Fibroblast of mammary gland (primary cell): ENCODE data around the gene CAPZA2.

Experiments used
- DNase-seq: peaks from one replicate; pipeline ENCODE4 v3.0.0-alpha.2; 2010; ENCODE audit warnings: low read depth
- H3K4me3 ChIP-seq: 2 replicates; pipeline ENCODE4 v1.5.1; 2011; ENCODE audit warnings: low read depth, mild to moderate bottlenecking, low read length, moderate library complexity; ENCODE audit not compliant: control insufficient read depth
- TF ChIP-seq, protein P1 (sequence below): conservative IDR thresholded peaks from 2 replicates; pipeline ENCODE4 v1.5.1; 2011; ENCODE audit warnings: low read depth, low read length, inconsistent platforms; ENCODE audit not compliant: control insufficient read depth, insufficient read depth

CAPZA2 gene

DNA sequence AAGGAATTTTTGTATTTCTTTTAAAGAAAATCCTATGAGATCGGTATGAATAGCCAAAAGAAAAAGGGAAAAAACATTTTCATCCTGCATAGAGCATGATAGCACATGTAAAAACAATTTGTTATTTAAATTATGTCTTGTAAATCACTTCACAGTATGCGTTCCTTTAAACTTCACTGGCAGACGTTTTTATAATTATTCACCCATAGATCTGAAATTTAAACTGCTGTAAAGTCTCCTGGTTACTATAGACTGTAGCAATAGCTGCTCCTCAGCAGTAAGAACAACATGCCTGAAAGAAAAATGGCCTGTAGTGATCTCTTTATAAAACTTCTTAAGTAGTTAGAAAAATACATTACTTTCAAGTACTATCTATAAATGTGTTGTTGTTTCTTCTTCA, 26.5 kb downstream of the CAPZA2 start:
- TF ChIP-seq, protein P1, sequence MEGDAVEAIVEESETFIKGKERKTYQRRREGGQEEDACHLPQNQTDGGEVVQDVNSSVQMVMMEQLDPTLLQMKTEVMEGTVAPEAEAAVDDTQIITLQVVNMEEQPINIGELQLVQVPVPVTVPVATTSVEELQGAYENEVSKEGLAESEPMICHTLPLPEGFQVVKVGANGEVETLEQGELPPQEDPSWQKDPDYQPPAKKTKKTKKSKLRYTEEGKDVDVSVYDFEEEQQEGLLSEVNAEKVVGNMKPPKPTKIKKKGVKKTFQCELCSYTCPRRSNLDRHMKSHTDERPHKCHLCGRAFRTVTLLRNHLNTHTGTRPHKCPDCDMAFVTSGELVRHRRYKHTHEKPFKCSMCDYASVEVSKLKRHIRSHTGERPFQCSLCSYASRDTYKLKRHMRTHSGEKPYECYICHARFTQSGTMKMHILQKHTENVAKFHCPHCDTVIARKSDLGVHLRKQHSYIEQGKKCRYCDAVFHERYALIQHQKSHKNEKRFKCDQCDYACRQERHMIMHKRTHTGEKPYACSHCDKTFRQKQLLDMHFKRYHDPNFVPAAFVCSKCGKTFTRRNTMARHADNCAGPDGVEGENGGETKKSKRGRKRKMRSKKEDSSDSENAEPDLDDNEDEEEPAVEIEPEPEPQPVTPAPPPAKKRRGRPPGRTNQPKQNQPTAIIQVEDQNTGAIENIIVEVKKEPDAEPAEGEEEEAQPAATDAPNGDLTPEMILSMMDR: no peak
- no peak for DNase-seq
- H3K4me3 ChIP-seq: no peak overlapping the region

DNA sequence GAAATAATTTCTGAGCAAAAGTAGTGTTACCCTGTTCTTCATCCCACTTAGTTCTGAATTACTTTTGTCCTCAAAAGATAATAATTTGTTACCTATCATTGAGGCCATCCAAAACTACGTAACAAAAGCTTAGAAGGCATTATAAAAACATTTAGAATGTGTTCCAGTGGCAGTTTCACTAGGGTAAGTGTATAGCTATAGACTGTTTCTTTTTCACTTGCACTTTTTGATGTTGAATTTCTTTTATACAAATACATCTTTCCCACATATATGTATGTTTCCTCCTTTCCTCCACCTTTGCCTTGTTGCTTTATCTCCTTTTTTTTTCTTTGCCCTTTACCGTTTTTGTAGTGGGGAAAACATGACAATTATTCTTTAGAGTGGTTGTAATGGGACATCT, 33.5 kb downstream of the CAPZA2 start:
- TF ChIP-seq, protein P1: no peak
- no peak for DNase-seq
- H3K4me3 ChIP-seq: no peak overlapping the region

DNA sequence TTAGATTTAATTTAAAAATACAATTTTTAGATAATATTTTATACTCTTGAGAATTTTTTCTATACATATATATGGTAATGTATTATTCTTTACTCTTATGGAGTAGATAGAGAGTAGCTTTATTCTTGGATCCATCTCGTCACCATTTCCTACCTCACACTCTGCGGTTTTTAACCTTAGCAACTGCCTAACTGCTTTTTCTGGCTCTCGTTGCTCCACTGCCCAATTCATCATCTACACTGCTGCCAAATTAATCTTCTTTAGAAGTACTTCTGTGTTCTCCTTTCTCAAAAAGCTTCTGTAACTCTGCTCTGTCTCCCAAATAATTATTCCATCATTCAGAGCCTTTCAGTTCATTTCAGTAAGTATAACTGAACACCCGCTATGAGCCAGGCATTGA, 35.3 kb downstream of the CAPZA2 start:
- TF ChIP-seq, protein P1: no peak
- H3K4me3 ChIP-seq: no peak overlapping the region
- no peak for DNase-seq

DNA sequence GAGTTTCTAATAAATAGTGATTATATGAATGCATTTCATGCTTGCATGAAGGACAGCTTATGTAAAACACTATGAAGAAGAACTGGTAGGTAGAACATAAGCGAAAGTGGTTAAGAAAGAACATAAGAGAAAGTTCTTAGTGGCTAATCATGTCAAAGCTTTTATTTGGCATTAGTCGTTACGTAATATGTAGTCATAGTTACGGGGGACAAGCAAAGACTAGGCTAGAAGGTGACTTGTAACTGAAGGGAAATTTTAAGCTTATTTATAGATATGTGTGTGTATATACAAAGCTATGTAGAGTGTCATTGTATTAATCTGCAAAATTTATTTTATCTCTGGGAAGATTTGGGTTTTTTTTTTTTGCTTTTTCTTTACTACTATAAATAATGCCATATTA, 36.9 kb downstream of the CAPZA2 start:
- DNase-seq: peak; percentile 10
- TF ChIP-seq, protein P1: no peak
- H3K4me3 ChIP-seq: no peak overlapping the region

DNA sequence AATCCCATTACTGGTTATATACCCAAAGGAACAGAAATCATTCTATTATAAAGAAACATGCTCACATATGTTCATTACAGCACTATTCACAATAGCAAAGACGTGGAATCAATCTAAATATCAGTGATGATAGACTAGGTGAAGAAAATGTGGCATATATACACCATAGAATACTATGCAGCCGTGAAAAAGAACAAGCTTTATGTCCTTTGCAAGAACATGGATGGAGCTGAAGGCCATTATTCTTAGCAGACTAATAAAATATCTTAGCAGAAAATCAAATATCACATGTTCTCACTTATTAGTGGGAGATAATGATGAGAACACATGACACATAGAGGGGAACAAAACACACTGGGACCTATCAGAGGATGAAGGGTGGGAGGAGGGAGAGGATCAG, 38.8 kb downstream of the CAPZA2 start:
- no peak overlapping the region for H3K4me3 ChIP-seq
- no peak for DNase-seq
- TF ChIP-seq, protein P1: no peak

DNA sequence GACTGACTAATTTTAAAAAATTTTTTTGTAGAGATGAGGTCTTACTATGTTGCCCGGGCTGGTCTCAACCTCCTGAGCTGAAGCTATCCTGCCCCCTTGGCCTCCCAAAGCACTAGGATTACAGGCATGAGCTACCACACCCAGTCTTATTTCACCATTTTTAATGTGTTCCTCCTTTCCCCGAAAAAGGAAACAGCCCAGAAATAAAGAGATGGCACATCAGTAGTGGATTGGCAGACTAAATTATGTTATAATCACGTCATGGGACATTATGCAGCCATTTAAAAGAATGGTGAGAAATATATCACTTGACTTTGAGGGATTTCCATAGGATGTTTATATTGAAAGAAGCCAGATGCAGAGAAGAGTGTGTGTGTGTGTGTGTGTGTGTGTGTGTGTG, 40.5 kb downstream of the CAPZA2 start:
- TF ChIP-seq, protein P1: no peak
- no peak for DNase-seq
- H3K4me3 ChIP-seq: no peak overlapping the region

DNA sequence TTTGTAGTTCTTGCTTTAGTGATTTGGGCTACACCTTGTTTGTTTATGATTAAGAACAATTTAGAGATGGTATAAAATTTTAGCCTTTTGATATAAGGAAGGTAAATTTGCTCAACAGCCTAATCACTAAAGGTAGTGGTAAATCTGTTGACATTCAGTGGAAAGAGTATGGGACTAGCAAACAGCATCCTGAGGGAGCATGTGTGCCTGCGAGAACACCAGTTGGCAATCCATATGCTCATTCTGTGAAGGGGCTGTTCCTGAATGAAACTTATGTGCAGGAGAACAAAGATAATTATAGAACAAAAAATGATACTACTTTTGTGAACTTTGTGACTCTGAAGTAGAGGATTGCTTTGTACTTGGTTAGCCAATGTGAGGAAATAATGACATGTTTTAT, 44.0 kb downstream of the CAPZA2 start:
- H3K4me3 ChIP-seq: no peak overlapping the region
- DNase-seq: no peak
- TF ChIP-seq, protein P1: no peak
